ENCODE measurements around the gene INSM1.

INSM1 gene

DNA sequence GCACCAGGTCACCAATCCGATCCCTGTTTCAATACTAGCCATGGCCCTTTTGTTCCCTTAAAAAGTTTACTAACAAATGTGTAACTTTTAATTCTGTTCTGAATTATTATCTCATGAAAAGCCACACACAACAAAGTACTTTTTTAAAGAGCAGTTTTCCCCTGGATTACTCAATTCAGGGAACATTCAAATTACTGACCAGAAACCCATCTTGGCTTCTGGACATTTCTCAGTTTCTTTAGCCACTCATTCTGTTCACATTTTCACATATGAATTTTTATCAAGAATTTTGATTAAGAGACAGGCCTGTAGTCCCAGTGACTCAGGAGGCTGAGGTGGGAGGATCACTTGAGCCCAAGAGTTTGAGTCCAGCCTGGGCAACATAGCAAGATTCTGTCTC, 47.4 kb downstream of the INSM1 start:
- DNase-seq (ENCODE audit: low read depth in 2 of 2): no peak
- H3K4me3 ChIP-seq (replicated peaks in 1 of 2; ENCODE audit: low read depth in 2 of 2, low read length in 2 of 2): no peak overlapping the region
- TF ChIP-seq CTCF (IDR thresholded peaks at IDR 0.05; ENCODE audit: low read depth, low read length): no peak

DNA sequence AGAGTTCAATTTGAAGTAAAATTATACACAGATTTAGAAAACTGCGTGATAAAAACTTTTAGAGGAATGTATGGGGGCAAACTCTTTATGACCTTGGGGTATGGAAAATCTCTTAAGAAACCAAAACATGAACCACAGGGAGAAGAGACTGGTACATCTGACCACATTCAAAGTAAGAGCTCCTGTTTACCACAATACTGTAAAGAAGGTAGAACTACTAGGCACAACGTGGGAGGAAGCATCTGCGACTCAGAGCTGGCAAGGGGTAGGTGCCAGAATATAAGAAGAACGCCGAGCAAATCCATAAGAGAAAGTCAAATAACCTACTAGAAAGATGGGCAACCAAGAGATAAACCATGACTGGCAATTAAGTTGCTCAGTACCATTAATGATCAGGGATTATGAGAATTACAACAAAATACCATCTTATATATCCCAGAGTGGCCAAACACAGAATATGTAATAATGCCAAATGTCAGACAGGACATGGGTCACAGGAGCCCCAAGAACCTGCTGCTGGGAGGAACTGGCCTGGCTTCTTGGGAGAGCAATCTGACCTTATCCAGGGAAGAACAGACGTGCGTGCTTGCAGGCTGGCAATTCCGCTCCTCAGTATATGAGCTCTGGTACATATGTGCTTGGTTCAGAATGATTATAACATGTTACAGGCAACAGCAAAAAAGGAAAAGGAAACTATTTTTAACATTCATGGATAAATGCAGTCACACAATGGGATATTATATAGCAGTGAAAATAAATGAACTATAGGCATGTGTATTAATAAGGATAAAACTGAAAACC, 50.2 kb downstream of the INSM1 start:
- DNase-seq (ENCODE audit: low read depth in 2 of 2): no peak
- no peak overlapping the region for H3K4me3 ChIP-seq (replicated peaks in 1 of 2; ENCODE audit: low read depth in 2 of 2, low read length in 2 of 2)
- TF ChIP-seq CTCF (IDR thresholded peaks at IDR 0.05; ENCODE audit: low read depth, low read length): no peak
